Glutamatergic neuron (in vitro differentiated cells): ENCODE measurements around the gene PCP4. TPM values are rescaled to one million over a fixed set of nuclear protein-coding genes. Genes with fewer than 3 reads are reported as not detected.

Experiments
- DNase-seq: peaks from one replicate; pipeline ENCODE4 v3.0.0; 2022
- H3K27ac Mint-ChIP-seq: one replicate; pipeline ENCODE4 v1.8.0; 2020; ENCODE audit warnings: mild to moderate bottlenecking, mixed read lengths, inconsistent platforms; ENCODE audit not compliant: unreplicated experiment
- H3K27me3 Mint-ChIP-seq: one replicate; pipeline ENCODE4 v1.8.0; 2020; ENCODE audit warnings: mild to moderate bottlenecking, moderate library complexity, mixed read lengths, inconsistent platforms; ENCODE audit not compliant: unreplicated experiment
- H3K36me3 Mint-ChIP-seq: one replicate; pipeline ENCODE4 v1.8.0; 2020; ENCODE audit warnings: mild to moderate bottlenecking, mixed read lengths, inconsistent platforms; ENCODE audit not compliant: unreplicated experiment
- H3K4me1 Mint-ChIP-seq: one replicate; pipeline ENCODE4 v1.8.0; 2020; ENCODE audit warnings: mild to moderate bottlenecking, low read depth, mixed read lengths, inconsistent platforms; ENCODE audit not compliant: unreplicated experiment
- H3K4me3 Mint-ChIP-seq: one replicate; pipeline ENCODE4 v1.8.0; 2020; ENCODE audit warnings: mild to moderate bottlenecking, mixed read lengths, inconsistent platforms; ENCODE audit not compliant: unreplicated experiment
- H3K9me3 Mint-ChIP-seq: one replicate; pipeline ENCODE4 v1.8.0; 2020; ENCODE audit warnings: mild to moderate bottlenecking, moderate library complexity, mixed read lengths, inconsistent platforms; ENCODE audit not compliant: unreplicated experiment
- total RNA-seq: library from RNA; stranded (reverse); fragmentation: NEBNext Ultra II Directional; extraction: Animal tissue kit (Norgen Biotek cat#: 25700); gene quantifications from one replicate; pipeline ENCODE4 v1.2.1, GENCODE V29; 2021; ENCODE audit not compliant: unreplicated experiment
- TF ChIP-seq, protein P1 (sequence below): fragments of 200-600 bp; sonication (generic); IDR thresholded peaks from one replicate; pipeline ENCODE4 v1.5.0; 2021; ENCODE audit not compliant: partially characterized antibody, unreplicated experiment

The PCP4 gene
- total RNA-seq, 1 donor from 2014 or later: 1.9 TPM

DNA sequence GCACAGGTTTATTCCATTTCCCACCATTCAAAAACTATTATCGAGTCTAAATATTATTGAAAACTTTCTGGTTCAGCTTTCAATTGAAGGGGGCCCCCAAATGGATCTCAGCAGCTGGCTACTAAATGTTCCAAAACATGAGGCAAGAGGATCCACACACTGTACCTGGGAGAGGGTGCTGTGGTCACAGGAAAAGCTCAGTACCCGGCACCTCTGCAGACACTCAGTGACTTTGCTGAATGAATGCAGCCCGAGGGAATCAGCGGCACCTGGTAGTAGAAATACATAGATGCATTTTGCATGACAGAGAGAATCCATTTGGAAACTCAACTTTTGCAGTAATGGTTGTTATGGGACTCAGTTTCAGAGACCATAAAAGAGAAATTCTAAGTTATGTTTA, 89.3 kb downstream of the PCP4 start:
- no peak overlapping the region for H3K27ac Mint-ChIP-seq
- peaks cover 7% of the 10 kb centered on the region for H3K4me1 Mint-ChIP-seq
- no peaks in the 10 kb centered on the region for H3K27me3 Mint-ChIP-seq
- peaks cover 6% of the 10 kb centered on the region for H3K9me3 Mint-ChIP-seq
- H3K36me3 Mint-ChIP-seq: peaks cover 14% of the 10 kb centered on the region
- DNase-seq: no peak
- H3K4me3 Mint-ChIP-seq: no peak overlapping the region
- TF ChIP-seq, protein P1, sequence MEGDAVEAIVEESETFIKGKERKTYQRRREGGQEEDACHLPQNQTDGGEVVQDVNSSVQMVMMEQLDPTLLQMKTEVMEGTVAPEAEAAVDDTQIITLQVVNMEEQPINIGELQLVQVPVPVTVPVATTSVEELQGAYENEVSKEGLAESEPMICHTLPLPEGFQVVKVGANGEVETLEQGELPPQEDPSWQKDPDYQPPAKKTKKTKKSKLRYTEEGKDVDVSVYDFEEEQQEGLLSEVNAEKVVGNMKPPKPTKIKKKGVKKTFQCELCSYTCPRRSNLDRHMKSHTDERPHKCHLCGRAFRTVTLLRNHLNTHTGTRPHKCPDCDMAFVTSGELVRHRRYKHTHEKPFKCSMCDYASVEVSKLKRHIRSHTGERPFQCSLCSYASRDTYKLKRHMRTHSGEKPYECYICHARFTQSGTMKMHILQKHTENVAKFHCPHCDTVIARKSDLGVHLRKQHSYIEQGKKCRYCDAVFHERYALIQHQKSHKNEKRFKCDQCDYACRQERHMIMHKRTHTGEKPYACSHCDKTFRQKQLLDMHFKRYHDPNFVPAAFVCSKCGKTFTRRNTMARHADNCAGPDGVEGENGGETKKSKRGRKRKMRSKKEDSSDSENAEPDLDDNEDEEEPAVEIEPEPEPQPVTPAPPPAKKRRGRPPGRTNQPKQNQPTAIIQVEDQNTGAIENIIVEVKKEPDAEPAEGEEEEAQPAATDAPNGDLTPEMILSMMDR: no peak

DNA sequence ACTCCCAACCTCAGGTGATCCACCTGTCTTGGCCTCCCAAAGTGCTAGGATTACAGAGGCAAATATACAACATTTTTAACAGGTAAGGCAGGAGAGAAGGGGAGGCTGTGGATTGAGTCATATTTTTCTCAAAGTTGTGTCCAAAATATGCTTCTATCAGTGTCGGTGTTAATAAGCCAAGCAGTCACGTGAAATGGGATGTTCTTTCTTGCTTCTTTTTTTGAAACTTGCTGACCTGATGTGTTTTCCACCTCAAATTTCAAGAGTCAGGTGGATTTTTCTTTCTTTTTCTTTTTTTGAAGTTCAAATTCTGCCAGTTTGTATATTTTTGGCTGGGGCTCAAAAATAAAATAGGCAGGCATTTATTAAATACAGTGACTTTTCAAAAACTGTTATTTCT, 91.5 kb downstream of the PCP4 start:
- H3K27ac Mint-ChIP-seq: no peak overlapping the region
- TF ChIP-seq, protein P1: no peak
- no peaks in the 10 kb centered on the region for H3K27me3 Mint-ChIP-seq
- H3K4me1 Mint-ChIP-seq: peaks cover 2% of the 10 kb centered on the region
- peaks cover 16% of the 10 kb centered on the region for H3K36me3 Mint-ChIP-seq
- H3K9me3 Mint-ChIP-seq: peaks cover 3% of the 10 kb centered on the region
- H3K4me3 Mint-ChIP-seq: no peak overlapping the region
- no peak for DNase-seq

DNA sequence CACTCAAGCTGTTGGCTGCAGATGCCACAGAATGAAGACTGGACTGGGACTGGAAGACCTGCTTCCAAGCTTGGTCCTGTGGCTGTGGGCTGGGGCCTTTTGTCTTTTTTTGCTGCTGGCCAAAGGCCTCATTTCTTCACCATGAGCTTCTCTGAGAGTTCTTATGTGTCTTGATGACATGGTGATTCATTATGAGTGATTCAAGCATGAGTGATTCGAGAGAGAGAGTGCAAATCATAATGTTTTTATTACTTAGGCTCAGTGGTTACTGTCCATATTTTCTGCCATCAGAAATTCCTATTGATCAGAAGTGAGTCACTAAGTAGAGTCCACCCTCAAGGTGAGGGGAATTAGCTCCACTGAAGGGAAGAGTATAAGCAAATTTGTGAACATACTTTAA, 94.0 kb downstream of the PCP4 start:
- Mint-ChIP-seq H3K27ac (no peak overlapping the region), H3K27me3 (no peaks in the 10 kb centered on the region), H3K4me1 (no peaks in the 10 kb centered on the region), H3K4me3 (no peak overlapping the region), H3K9me3 (peaks cover 3% of the 10 kb centered on the region), H3K36me3 (peaks cover 16% of the 10 kb centered on the region)
- no peak for DNase-seq
- TF ChIP-seq, protein P1: no peak

DNA sequence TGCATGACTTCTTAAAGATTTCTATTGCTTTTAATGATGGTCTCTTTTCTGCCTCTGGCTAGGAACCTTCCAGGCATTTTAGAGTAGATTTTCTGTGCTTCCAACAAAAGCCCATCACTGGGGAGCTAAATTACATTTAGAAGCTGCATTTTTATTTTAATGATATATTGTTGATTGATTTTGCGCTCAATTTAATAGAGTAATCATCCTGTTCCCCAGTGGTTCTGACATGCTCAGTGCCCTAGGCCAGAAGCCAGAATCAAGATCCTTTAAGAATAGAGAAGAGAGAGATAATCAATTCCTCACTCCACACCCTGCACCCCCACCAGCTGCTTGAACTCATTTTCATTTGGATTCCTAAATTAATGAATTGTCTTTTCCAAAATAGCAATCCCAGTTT, 97.8 kb downstream of the PCP4 start:
- Mint-ChIP-seq H3K9me3 (peaks cover 2% of the 10 kb centered on the region), H3K27ac (no peak overlapping the region), H3K4me3 (no peak overlapping the region), H3K27me3 (no peaks in the 10 kb centered on the region), H3K4me1 (no peaks in the 10 kb centered on the region), H3K36me3 (peaks cover 14% of the 10 kb centered on the region)
- no peak for DNase-seq
- TF ChIP-seq, protein P1: no peak

DNA sequence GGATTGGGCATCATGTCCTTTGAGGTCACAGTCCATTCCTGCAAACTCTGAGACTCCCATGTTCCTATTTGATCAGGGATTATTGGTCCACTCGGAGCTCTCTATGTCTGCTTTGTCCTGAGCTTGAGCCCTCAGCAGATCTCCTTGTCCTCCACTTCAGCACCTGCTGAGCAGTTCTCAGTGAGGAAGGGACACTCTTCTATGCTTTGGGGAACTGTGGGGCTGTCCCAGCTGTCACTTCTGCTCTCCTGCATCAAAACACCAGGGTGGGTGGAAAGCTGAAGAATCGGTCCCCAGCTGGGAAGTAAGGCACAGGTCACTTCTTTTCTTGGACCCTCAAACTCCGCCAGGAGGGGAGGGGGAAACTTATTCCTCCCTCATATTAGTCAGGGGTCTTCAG, 99.5 kb downstream of the PCP4 start:
- H3K27ac Mint-ChIP-seq: no peak overlapping the region
- H3K9me3 Mint-ChIP-seq: no peaks in the 10 kb centered on the region
- TF ChIP-seq, protein P1: no peak
- DNase-seq: no peak
- no peaks in the 10 kb centered on the region for H3K27me3 Mint-ChIP-seq
- peaks cover 5% of the 10 kb centered on the region for H3K36me3 Mint-ChIP-seq
- H3K4me3 Mint-ChIP-seq: no peak overlapping the region
- no peaks in the 10 kb centered on the region for H3K4me1 Mint-ChIP-seq
